HG03097 (cell line): ENCODE results near the gene ACSS1.

Source experiments
- ATAC-seq: cut with Tn5 transposase; IDR thresholded peaks from one replicate; pipeline ENCODE4 v1.9.1; 2021; ENCODE audit not compliant: unreplicated experiment, low FRiP score

ACSS1 gene

DNA sequence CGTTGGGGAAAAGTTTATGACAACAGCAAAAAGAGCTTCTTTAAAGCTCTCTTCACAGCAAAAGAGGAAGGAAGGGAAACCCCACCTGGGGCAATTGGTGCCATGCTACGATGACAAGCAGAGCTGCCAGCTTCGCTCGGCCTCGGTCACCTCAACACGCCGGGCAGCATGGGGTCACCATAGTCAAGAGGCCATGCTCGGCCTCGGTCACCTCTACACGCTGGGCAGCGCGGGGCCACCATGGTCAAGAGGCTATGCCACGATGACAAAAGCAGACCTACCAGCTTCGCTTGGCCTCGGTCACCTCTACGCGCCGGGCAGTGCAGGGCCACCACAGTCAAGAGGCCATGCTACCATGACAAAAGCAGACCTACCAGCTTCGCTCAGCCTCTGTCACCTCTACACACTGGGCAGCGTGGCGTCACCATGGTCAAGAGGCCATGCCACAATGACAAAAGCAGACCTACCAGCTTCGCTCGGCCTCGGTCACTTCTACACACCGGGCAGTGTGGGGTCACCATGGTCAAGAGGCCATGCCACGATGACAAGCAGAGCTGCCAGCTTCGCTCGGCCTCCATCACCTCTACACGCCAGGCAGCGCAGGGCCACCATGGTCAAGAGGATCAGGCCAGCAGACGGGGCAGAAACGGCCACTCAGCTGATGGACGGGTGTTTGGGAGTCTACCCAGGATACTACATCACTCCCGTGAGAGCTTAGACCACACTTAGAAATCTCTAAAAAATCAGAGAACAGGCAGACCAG lies 77.5 kb downstream of the ACSS1 start:
- ATAC-seq, result no peak

DNA sequence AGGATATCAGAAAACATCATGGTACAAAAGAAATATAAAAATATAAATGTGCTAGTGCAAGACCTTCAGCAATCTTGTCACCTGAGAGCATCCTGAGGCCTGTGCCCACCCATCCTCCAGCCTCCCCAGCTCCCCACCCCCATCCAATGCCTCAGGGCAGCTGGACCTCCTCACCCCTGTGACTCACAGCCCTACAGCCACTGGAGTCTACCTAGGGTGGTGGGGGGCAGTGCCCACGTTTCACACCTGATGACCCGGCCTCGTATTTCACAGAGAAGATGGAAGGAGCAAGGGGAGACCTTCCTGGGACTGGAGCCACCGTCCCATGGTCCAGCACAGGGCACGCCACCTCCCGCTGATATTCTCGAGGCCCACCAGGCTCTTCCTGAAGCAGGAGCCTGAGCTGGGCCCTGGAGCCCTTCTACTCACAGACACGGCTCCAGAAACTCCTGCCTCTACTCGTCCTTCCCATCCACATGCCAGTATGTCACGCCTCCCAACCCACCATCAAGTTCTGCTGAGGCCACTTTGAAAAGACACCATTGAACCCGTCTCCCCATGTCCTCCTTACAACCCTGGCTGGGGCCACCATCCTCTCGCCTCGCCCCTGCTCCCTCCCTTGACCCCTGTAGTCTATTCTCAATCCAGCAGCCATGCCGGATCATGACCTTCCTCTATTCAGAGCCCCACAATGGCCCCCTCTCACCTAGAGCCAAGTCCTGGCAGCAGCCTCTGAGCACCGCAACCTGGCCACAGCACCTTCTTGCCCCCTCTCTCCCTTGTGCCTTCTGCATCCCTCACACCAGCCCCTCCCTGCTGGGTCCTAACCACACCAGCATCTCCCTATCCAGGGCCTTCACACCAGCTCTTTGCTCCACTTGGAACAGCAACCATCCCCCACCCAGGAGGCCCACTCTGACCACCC lies 78.6 kb downstream of the ACSS1 start:
- no peak for ATAC-seq

DNA sequence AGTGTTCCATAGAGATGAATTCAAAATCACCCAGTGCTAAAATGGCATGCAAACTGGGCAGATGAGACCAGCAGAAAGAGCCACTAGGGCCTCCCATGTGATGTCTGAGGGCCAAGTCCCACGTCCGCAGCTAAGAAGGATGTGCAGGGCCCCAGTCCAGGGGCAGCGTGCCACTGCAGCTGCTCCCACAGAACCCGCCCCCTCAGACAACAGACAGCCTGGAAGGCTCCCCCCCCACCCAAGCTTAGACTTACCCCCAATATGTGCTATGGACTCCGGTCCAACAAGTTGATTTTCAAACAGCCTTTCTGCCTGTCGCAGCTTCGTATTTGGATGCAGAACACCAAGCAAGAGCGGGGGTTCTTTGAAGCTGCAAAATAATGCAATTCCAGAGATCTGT lies 79.4 kb downstream of the ACSS1 start:
- ATAC-seq, result no peak

DNA sequence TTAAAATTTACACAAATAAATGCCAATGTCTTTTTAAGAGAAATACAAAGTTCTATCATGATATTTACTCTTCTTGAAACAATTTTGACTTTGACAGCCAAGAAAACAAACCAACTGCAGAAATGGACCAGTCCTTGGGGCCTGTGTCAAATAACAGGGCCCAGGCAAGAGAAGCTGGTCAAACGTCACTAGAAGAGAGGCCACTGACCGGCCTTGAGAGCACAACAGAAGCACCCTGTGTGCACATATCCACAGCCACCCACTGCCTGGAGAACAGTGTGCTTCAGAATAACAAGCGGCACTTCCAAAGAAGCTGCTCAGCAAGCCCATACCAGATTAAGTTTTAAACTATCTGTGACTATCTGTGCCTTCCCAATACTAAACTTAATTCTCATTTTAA lies 80.1 kb downstream of the ACSS1 start:
- no peak for ATAC-seq

DNA sequence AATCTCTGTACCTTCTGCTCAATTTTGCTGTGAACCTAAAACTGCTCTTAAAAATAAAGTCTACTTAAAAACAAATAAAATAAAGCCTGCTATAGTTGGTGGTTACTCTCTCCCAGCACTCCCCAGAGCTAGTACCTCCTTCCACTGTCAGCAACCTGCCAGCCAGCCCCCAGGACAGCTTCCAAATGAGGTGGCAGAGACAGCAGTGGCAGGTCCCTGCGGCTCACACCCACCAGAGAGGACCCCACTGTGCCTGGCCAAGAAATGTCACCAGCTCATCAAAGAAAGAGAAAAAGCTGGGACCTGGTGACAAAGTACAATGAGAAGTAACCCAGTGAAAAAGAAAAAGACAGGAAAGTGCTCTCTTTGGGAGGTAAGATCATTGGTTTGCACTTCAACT lies 80.6 kb downstream of the ACSS1 start:
- no peak for ATAC-seq

DNA sequence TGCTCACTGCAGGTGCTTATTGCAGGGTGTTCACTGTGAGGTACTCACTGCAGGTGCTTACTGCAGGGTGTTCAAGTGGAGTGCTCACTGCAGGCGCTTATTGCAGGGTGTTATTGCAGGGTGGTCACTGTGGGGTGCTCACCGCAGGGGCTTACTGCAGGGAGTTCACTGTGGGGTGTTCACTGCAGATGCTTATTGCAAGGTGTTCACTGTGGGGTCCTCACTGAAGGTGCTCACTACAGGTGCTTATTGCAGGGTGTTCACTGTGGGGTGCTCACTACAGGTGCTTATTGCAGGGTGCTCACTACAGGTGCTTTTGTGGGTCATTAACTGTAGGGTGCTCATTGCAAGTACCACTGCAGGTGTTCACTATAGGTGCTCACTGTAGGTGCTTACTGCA lies 85.6 kb downstream of the ACSS1 start:
- ATAC-seq, result no peak

DNA sequence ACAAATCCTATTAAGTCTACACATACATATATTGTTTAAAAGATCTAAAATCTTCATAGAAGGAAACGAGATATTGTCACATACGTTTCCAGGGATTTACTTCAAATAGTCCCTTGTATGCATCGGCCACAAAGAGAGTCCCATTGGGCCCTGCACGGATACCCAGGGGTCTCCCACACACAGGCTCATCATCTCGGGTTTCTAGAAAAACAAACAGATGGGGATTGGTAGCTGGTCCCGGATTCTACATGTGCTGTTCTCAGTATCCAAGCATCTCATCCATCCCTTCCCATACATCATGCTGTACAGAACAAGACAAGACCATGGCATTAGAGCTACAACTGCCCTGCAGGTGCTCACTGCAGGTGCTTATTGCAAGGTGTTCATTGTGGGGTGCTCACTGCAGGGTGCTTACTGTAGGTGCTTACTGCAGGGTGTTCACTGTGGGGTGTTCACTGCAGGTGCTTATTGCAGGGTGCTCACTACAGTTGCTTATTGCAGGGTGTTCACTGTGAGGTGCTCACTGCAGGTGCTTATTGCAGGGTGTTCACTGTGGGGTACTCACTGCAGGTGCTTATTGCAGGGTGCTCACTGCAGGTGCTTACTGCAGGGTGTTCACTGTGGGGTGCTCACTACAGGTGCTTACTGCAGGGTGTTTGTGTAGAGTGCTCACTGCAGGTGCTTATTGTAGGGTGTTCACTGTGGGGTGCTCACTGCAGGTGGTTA lies 86.4 kb downstream of the ACSS1 start:
- ATAC-seq, result no peak

DNA sequence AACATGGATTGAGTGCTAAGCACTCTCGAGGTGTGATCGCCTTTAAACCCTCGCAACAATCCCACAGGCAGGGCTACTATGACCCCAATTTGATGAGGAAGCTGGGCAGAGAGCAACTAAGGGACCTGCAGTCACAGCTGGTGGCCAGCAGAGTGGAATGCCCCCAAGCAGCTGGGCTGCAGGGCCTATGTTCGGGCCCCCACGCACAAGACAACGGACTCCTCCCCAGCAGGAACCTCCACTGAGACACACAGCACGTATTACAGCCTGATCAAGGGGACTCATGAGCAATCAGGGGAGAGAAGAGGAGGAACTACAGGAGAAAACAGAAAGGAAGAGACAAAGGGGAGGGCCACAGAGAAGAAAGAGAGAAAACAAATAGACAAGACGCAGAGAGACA lies 87.2 kb downstream of the ACSS1 start:
- no peak for ATAC-seq

DNA sequence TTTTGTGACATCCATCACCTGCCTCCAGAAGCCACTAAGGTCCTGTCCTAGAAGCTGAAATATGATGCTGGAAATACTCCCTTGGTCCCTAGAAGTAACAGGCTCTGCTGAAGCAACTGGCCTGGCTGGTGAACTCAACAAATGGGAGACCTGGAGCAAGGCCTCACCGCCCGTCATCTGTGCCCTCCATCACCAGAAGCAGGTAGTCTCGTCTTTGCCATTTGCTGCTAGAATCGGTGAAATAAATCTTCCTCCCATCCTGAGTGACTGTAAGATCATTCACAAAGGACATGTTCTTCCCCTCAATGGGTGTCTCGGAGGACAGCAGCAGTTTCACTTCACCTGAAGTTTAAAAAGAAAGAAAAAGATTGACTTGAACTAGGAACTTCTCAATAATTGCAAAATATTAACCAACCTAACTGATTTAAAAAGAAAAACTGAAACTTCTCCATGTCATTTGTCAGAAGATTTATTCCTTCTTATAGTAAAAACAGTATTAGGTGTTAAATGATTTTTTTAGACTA lies 87.8 kb downstream of the ACSS1 start:
- ATAC-seq, result no peak

DNA sequence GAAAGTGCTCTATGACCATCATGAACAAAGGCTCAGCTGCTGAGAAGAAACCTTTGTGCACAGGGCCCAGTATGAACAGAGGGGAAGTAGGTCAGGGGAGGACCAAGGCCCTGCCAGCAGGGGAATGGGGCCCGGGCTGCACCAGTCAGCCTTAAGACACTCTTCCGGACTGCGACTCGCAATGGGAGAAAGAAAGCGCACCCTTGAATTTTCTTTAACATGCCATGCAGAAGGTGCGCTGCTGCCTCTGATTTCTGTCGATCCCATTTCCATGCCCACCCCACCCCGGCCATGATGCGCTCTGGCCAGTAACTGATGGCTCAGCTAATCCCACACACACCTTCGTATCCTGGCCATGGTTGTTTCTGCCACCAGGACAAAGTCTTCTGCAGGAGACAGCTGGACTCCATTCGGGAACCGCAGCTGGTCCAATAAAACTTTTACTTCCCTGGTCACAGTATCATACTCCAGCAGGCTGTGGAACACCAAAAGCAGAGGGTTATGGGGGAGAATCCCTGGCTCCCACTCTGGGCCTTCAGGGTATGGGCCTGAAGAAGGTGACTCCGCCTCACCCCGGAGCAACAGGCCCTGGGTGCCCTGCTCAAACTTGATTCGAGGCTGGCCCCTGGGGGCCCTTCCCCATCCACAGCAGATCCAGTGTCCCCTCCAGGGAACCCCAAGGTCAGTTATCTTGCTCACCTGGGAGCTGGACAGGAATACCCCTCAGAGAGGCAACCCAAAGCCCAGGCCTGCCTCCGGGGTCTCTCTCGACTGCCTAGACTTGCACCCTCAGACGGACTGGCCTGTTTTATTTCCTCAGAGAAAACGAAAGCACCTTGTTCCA lies 88.5 kb downstream of the ACSS1 start:
- no peak for ATAC-seq

DNA sequence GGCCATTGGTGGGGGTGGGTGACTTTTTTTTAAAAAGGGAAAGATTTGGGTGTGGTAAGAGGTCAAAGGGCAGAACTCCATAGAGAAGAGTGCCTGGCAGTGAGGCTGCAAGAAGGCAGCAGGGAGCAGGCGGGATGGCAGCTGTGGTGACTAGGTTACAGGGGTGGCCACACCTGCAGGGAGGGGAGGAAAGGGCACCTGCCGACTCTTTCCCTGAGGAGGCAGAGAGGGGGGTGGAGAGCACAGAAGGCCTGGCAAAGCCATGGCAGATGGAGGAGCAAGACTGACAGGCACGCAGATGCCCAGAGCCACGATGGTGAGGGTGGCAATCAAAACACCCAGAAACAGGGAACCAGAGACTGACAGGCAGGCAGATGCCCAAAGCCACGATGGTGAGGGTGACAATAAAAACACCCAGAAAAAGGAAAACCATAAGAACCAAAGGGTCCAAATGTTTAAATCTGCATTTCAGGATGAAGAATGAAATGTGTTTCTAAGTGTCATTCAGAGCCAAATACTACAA lies 89.6 kb downstream of the ACSS1 start:
- no peak for ATAC-seq

DNA sequence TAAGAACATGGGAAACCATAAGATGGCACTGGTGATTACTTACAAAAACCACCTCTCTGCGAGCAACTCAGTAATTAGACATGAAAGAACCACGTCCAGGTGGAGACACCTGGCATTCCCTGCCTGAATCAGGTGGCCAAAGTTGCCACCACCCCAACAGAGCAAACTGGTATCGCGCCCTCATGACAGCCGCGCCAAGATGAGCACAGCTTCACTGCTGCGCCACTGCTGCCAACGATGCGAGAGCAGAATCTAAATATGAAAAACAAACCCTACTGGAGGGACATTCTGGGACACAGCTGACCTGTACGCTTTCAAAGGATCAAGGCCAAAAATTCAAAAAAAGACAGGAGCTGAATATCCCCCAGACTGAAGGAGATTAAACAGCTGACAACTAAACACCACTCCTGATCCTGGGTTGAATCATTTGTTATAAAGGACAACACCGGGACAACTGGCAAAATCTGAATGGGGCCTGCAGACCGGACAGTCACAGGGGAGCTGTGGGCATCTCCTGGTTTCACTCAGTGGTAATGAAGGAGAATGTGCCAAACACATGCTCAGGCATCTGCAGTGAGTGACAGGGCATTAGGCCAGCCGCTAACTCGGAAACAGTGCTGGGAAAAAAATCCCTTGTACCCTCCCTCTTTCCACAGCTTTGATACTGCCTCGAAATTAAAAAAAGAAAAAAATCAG lies 91.5 kb downstream of the ACSS1 start:
- ATAC-seq, result no peak

DNA sequence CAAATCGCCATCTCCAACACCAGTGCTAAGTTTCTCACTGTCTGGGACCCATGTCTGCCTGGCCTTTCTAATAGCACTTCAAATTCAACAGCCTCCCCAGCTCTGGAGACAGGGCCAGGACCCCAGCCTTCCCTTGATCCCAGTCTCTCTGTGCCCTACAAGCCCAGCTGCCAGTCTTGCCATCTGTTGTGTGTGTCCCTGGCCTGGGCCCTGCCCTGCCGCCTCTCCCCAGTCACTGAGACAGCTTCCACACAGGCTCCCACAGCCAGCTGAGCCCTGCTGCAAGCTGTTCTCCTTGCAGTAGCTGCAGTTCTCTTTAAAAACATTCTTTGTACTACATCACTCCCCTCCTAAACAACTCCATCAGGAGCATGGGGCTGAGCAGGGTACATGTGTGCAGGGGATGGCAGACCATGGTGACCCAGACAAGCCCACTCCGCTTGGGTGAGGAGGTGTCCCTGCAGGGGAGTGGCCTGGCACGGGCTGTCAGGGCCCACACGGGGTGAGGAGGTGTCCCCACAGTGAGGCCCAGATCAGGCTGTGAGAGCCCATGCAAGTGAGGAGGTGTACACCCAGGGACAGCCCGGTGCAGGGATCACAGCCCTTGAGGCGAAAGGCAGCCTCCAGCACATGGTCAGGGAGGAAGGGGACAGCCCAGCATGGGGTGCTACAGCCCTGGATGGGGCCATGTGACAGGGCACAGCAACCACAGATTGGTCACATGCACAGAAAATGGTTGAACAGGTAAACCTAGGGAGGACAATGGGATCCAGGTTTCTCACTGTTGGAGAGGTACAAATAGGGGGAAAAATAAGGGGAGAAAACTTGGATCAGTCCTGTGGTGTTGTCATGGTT lies 92.6 kb downstream of the ACSS1 start:
- ATAC-seq, result no peak

DNA sequence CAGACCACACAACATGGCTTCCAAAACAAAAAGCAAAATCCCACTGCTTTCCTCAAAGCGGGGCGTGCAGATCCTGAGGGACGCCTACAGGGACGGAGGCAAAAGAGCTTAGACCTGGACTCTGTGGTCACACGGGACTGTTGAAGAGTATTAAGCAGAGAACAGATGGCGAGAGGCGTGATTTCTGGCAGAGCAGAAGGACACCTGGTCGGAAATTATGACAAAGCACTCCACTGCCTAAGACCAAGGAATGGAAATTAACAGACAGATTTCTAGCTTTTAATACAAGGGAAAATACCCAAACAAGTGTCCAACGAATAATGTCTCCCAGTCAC lies 93.5 kb downstream of the ACSS1 start:
- no peak for ATAC-seq

DNA sequence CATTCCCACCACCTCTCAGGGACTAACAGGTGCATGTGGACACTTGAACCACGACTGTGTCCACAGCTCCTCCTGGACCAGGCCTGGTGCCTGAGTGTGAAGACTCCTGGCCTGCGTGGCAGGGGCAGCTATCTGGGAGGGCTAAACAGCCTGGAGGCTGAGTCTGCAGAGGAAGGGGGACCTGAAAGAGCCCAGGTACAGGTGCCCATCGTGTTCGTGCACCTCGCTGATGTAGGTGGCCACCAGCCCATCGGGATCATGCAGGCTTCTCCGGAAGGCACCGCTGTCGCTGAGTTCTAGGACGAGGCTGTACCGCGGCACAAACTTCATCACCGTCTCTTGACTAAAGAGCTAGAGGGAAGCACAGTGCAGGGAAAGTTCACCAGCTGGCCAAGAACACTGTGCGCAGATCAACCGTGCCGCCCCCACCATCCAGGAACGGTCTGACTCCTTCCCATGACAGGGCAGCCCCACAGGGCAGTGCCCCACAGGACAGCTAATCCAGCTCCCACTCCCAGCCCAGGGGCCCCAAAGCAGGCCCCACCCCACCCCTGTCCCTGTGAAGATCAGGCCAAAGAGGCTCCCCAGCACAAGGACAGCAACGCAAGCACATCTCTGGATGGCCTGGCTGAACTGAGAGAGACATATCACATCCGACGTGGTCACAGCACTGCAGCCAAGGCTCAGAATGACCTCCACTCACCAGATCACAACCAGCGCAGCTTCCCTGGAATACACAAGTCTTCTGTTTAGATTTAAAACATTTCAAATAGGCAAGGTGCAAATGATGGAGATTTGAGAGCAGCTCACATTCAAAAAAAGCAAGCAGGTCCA lies 94.0 kb downstream of the ACSS1 start:
- ATAC-seq, result no peak

DNA sequence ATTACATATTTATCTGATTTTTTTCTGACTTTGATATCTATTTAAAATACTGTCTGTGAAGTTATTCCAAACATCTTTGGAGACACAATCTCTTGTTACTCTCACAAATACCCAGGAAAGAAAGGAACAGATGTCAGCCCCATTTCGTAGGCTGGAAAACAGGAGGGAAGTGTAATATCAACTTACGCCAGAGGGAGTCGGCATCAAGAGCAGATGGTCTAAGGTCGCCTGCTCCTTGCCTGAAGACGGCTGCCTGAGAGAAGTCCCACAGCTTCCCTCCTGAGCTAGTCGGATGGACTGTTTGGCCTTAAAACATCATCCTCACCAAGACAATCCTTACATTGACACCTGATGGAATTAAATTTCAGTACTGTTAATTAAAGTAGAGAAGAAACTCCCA lies 95.4 kb downstream of the ACSS1 start:
- ATAC-seq, result no peak

DNA sequence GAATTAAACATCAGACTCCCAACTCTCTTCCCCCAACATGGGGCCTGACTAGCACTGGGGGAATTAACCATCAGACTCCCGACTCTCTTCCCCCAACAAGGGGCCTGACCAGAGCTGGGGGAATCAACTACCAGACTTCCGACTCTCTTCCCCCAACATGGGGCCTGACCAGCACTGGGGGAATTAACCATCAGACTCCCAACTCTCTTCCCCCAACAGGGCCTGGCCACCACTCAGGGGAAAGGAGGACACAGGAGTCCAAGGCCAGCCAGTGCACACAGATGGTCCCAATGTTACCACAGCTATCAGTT lies 95.8 kb downstream of the ACSS1 start:
- no peak for ATAC-seq
